Smooth muscle cell (in vitro differentiated cells): ENCODE results near the gene CCRL2. TPM values are rescaled to one million over a fixed set of nuclear protein-coding genes. Genes with fewer than 3 reads are reported as not detected.

ENCODE experiments used
- DNase-seq: peaks from one replicate; lab custom pipeline; 2025; ENCODE audit not compliant: unreplicated experiment; lab: John Stamatoyannopoulos, UW
- H2AFZ ChIP-seq: fragments of 200-600 bp; sonication (generic); 2 replicates; pipeline ENCODE4 v1.6.0; 2016; ENCODE audit warnings: antibody characterized with exemption, low read depth, mild to moderate bottlenecking
- H3F3A ChIP-seq: fragments of 200-600 bp; sonication (generic); 2 replicates; pipeline ENCODE4 v1.6.0; 2017; ENCODE audit warnings: antibody characterized with exemption, low read depth
- H3K27ac ChIP-seq: fragments of 200-600 bp; sonication (generic); 2 replicates; pipeline ENCODE4 v1.5.1; 2016; ENCODE audit warnings: low read depth, mild to moderate bottlenecking
- H3K27me3 ChIP-seq: fragments of 200-600 bp; sonication (generic); 2 replicates; pipeline ENCODE4 v1.6.1; 2016; ENCODE audit warnings: low read depth, mild to moderate bottlenecking
- H3K36me3 ChIP-seq: fragments of 200-600 bp; sonication (generic); 2 replicates; pipeline ENCODE4 v1.5.1; 2016; ENCODE audit warnings: low read depth
- H3K4me1 ChIP-seq: fragments of 200-600 bp; sonication (generic); 2 replicates; pipeline ENCODE4 v1.5.1; 2016; ENCODE audit warnings: low read depth
- H3K4me2 ChIP-seq: fragments of 200-600 bp; sonication (generic); 2 replicates; pipeline ENCODE4 v1.6.0; 2016; ENCODE audit warnings: mild to moderate bottlenecking
- H3K4me3 ChIP-seq: fragments of 200-600 bp; sonication (generic); 2 replicates; pipeline ENCODE4 v1.5.1; 2016; ENCODE audit warnings: mild to moderate bottlenecking
- H3K79me2 ChIP-seq: fragments of 200-600 bp; sonication (generic); 2 replicates; pipeline ENCODE4 v1.6.0; 2016; ENCODE audit warnings: low read depth, mild to moderate bottlenecking
- H3K9ac ChIP-seq: fragments of 200-600 bp; sonication (generic); 2 replicates; pipeline ENCODE4 v1.6.0; 2016; ENCODE audit warnings: low read depth
- H3K9me3 ChIP-seq: fragments of 200-600 bp; sonication (generic); replicated peaks from 2 replicates; pipeline ENCODE4 v1.5.1; 2016; ENCODE audit warnings: low read depth
- H4K20me1 ChIP-seq: fragments of 200-600 bp; sonication (generic); 2 replicates; pipeline ENCODE4 v1.6.0; 2016; ENCODE audit warnings: low read depth
- WGBS: methylation state at CpG from one replicate; pipeline ENCODE4 v1.1.7; 2016; ENCODE audit warnings: low lambda C conversion rate; 5-methylcytosine and 5-hydroxymethylcytosine counted together
- polyA plus RNA-seq: library from polyadenylated mRNA; unstranded; fragments of >200 nt; fragmentation: Nextera tagmentation; extraction: Ambion mirVana; gene quantifications from 2 replicates; pipeline ENCODE4 v1.2.1, GENCODE V29; 2016
- total RNA-seq: library from RNA; depleted of rRNA; stranded (reverse); fragments of >200 nt; gene quantifications from 2 replicates; pipeline ENCODE4 v1.2.3, GENCODE V29; 2014
- TF ChIP-seq, protein P1 (sequence below): fragments of 200-600 bp; sonication (generic); IDR thresholded peaks from 2 replicates; pipeline ENCODE4 v1.5.1; 2017; ENCODE audit warnings: borderline replicate concordance, mild to moderate bottlenecking, antibody characterized with exemption; ENCODE audit not compliant: insufficient read depth, poor library complexity, severe bottlenecking

Gene CCRL2
- total and polyA plus RNA-seq, 2 experiments from 2014 or later: not detected

DNA sequence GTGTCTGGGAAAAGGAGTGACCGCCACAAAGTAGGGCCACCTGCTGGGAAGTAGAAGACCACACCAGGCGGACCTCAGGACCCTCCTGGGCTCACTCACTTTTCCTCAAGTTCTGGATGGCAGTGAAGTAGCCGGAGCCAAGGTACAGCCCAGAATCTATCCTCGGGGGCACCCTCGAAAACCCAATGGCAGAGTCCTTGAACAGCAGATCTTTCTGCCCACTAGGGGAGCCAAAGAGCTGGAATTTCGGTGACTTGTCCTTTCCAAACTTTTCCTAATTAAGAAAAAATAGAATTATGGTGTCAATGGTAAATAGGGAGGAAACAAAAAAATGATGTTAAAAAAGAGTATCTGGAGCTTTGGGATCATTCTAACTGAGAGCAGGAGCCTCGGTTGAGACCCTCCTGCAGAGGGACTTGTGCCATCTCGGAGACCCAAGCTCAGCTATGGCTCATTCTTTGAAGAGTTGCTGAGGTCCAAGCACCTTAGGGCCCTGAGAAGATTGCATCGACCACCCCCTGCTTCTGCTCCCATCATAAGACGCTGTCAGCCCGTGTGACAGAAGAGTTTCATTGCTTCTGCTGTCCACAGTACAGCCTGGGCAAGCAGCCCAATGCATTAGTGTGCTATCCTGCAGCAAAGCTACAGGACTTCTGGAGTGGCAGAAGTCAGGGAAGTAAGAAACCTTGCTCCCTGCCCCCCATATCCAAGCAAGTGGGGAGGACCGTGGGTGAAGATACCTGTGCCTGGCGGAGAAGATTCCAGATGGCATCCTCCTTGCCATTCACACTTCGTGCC, 42.9 kb downstream of the CCRL2 start:
- Histone ChIP-seq H3K4me2 (no peak overlapping the region), H3K9me3 (no peaks in the 10 kb centered on the region), H3K4me3 (no peak overlapping the region), H3K9ac (no peak overlapping the region), H3F3A (no peaks in the 10 kb centered on the region), H2AFZ (no peak overlapping the region), H3K79me2 (no peaks in the 10 kb centered on the region), H3K4me1 (no peaks in the 10 kb centered on the region), H3K27me3 (peaks cover 17% of the 10 kb centered on the region), H3K36me3 (no peaks in the 10 kb centered on the region), H4K20me1 (no peaks in the 10 kb centered on the region), H3K27ac (no peak overlapping the region)
- TF ChIP-seq, protein P1, sequence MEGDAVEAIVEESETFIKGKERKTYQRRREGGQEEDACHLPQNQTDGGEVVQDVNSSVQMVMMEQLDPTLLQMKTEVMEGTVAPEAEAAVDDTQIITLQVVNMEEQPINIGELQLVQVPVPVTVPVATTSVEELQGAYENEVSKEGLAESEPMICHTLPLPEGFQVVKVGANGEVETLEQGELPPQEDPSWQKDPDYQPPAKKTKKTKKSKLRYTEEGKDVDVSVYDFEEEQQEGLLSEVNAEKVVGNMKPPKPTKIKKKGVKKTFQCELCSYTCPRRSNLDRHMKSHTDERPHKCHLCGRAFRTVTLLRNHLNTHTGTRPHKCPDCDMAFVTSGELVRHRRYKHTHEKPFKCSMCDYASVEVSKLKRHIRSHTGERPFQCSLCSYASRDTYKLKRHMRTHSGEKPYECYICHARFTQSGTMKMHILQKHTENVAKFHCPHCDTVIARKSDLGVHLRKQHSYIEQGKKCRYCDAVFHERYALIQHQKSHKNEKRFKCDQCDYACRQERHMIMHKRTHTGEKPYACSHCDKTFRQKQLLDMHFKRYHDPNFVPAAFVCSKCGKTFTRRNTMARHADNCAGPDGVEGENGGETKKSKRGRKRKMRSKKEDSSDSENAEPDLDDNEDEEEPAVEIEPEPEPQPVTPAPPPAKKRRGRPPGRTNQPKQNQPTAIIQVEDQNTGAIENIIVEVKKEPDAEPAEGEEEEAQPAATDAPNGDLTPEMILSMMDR: peak; percentile 58
- WGBS: 84% methylated on average over 14 of the region's 14 CpGs
- DNase-seq: no peak

DNA sequence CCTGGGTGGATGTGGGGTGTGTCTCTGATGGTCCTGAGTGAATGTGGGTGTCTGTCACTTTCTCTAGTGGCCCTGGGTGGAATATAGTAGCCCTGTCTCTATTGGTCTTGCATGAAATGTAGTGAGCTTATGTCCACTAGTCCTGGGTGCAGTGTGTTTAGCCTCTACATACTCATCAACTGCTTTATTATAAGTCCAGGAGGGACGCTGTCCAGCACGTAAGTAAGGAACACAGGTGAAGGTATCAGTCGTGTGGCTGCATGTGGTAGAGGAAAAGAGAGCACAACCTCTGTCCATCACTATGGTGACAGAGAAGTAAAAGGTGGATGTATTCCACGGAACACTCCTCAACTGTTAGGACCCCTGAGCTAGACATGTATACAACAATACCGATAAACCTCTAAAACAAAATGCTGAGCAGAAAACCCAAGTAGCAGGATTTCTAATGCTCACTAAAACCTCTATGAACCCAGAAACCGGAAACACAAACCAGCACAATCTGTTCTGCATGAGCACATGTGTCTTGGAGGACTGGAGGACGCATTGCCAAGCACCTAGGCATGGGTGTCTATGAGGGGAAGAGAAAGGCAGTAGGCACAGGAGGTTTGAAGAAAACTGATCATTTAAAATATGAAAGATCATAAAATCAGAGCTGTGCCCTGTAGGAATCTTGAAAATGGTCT, 46.6 kb downstream of the CCRL2 start:
- H3K79me2 ChIP-seq: no peaks in the 10 kb centered on the region
- H3F3A ChIP-seq: no peaks in the 10 kb centered on the region
- no peaks in the 10 kb centered on the region for H4K20me1 ChIP-seq
- no peak overlapping the region for H2AFZ ChIP-seq
- H3K27me3 ChIP-seq: peaks cover 18% of the 10 kb centered on the region
- no peaks in the 10 kb centered on the region for H3K4me1 ChIP-seq
- H3K4me3 ChIP-seq: no peak overlapping the region
- H3K27ac ChIP-seq: no peak overlapping the region
- H3K36me3 ChIP-seq: no peaks in the 10 kb centered on the region
- no peak for DNase-seq
- H3K4me2 ChIP-seq: no peak overlapping the region
- no peaks in the 10 kb centered on the region for H3K9me3 ChIP-seq
- H3K9ac ChIP-seq: no peak overlapping the region
- WGBS: 81% methylated on average over 7 of the region's 7 CpGs
- TF ChIP-seq, protein P1: no peak

DNA sequence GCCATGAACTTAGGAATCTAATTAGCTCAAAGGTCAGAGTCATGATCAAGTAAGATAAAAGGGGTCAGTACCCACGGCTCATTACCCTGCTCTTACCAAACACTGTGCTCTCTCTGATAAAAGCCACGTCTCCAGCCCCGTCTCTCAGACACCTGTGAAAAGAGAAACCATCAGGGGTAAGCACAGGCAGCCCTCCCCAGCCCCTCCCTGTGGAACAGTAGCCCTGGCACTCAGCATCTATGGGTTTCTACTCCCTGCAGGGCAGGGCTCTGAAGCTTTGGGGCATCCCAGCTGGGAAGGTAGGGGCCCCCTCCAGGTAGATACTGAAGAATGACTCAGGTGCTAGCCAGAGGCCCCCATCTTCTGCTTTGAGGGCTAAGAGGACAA, 47.1 kb downstream of the CCRL2 start:
- Histone ChIP-seq H3K4me1 (no peaks in the 10 kb centered on the region), H3K36me3 (no peaks in the 10 kb centered on the region), H3K79me2 (no peaks in the 10 kb centered on the region), H4K20me1 (no peaks in the 10 kb centered on the region), H3K9me3 (no peaks in the 10 kb centered on the region), H3K9ac (no peak overlapping the region), H3K27me3 (peaks cover 18% of the 10 kb centered on the region), H3F3A (no peaks in the 10 kb centered on the region), H3K4me2 (no peak overlapping the region), H3K4me3 (no peak overlapping the region), H3K27ac (no peak overlapping the region), H2AFZ (no peak overlapping the region)
- DNase-seq: no peak
- 90% methylated on average over 3 of the region's 3 CpGs for WGBS
- TF ChIP-seq, protein P1: no peak

DNA sequence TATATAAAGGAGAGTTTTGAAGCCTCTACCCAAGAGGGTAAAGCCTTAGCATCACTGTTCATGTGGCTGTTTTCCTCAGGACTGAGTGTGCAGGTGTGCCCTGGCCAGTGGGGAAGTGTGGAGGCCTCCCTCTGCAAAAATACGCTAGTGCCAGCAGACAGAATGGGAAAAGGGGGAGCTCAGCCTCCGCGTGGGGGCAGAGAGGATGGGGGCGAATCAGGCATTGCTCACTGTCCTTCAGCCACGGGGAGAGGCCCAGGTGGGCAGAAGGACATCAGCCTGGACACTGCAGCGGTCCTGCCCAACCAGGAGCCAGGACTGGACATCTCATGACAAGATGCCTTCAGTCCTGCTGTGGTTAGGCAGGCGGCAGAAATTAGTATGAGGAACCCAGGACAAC, 47.5 kb downstream of the CCRL2 start:
- TF ChIP-seq, protein P1: no peak
- no peak overlapping the region for H3K4me2 ChIP-seq
- no peak overlapping the region for H2AFZ ChIP-seq
- H3K4me1 ChIP-seq: no peaks in the 10 kb centered on the region
- no peaks in the 10 kb centered on the region for H3K79me2 ChIP-seq
- H3K27me3 ChIP-seq: peaks cover 18% of the 10 kb centered on the region
- H3K9ac ChIP-seq: no peak overlapping the region
- H3K9me3 ChIP-seq: no peaks in the 10 kb centered on the region
- no peak overlapping the region for H3K4me3 ChIP-seq
- 85% methylated on average over 7 of the region's 7 CpGs for WGBS
- no peaks in the 10 kb centered on the region for H3K36me3 ChIP-seq
- no peak for DNase-seq
- no peak overlapping the region for H3K27ac ChIP-seq
- H3F3A ChIP-seq: no peaks in the 10 kb centered on the region
- no peaks in the 10 kb centered on the region for H4K20me1 ChIP-seq
